Hematopoietic multipotent progenitor cell treated with erythropoietin and hydrocortisone succinate and interleukin-3 and kit ligand, for 17 days (in vitro differentiated cells): ENCODE measurements around the gene CEP89.
"Not testable (repeated sequence)": the region's sequence is repeated elsewhere in the genome, so short reads cannot be mapped to it uniquely, and the experiment has no call there.

Source experiments
- DNase-seq: peaks from one replicate; pipeline ENCODE4 v3.0.0-alpha.2; 2015; ENCODE audit warnings: low spot score

Gene CEP89

DNA sequence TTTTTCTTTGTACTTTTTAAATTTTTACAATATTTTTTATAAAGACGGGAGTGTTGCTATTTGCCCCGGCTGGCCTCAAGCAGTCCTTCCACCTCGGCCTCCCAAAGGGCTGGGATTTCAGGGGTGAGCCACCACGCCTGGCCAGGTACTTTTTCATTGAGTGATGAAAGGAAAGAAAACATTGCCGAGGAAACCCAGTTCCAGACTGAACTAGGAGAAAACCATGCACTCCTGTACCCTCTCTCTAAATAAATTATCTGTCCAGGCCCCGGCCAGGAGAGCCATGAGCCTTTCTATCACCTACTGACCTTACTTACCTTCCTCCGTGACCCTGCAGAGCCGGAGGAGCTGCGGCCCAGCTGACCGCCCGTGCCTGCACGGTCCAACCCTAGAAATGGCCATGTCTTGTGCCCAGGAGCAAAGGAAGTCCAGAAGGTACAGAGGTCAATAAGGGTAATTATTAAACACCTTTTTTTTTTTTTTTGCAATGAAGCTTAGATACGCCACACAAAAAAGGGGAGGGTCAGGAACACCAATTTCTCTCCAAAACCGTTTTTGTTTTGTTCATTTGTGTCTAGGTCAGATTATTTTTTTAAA lies 102.3 kb downstream of the CEP89 start, which contains the start of gene SLC7A9:
SLC7A9 (minus strand) TSS at position 399 of the 597 bp plus-strand sequence. CDS start 1,233 bp downstream, outside the sequence.
- DNase-seq = no peak

DNA sequence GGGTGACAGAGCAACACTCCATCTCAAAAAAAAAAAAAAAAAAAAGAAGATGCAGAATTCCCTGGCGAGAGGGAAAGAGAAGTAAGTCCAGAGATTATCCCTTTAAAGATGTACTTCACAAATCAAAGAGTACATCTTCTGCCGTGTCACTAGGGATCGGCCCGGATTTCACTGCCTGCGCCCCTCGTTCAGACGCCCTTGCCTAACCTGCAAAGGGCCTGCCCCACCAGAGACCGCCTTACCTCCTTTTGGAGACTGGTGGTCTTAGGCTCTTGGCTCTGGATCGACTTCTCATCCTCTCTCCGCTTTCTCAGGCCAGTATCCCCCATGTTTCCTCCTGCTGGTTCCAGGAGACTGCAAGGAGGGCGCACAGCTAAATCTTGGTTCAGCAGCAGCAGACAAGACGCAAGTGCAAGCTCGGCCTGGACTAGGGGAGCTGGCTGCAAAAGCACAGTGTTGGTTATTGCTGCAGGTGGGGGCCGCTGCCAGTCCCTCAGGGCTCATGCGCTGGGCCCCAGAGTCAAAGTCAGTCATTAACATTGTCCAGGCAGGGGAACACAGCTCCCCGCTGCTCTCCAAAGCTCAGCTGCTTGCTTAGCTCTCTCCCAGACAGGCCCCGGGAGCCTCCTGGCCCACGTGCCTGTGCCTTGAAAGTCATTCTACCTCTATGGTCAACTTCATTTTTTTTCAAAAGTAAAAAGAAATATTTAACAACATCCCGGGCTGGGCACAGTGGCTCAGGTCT lies 103.4 kb downstream of the CEP89 start:
- DNase-seq = no peak

DNA sequence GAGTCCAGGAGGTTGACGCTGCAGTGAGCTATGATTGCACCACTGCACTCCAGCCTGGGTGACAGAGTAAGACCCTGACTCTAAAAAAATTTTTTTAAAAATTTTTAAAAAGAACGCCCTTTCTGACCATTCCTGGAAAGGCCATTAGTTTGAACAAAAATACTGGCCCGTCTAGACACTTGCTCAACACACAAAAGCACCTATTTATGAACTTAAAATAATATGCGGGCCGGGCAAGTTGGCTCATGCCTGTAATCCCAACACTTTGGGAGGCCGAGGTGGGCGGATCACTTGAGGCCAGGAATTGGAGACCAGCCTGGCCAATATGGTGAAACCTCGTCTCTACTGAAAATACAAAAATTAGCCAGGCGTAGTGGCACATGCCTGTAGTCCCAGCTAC lies 104.3 kb downstream of the CEP89 start:
- DNase-seq = not testable (repeated sequence)

DNA sequence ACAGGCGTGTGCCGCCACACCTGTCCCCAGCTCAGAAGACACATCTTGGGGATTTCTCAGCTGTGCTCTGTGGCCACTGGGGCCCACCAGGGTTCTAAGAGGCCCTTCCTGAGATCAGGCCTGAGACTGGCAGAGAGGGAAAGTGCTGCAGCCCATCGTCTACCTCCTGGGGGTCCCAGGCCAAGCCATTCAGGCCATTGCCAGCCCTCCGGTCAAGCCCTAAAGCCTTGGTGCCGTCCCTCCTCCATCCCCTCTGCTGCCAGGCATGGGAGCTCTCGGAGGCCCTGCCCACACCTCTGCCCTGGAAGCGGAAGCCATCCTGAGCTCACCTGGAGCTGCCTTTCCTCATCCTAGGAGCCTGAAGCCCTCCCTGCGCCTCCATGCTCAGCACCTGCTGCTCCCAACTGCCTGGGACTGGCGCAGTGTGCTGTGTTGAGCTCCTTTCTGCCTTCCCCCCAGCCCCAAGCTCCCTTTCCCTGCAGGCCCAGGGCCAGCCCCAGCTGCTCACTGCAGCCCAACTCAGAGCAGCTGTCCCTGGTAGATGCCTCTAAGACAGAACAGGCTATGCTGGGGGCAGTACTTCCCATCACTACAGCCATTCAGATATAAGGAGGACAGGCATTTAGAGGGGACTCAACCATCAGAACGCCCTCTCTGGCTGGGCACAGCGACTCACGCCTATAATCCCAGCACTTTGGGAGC lies 105.0 kb downstream of the CEP89 start:
- DNase-seq = no peak

- DNase-seq = no peak
Measured at GRCh38 chr19:32866061-32866460, 105.7 kb downstream of the CEP89 start.

DNA sequence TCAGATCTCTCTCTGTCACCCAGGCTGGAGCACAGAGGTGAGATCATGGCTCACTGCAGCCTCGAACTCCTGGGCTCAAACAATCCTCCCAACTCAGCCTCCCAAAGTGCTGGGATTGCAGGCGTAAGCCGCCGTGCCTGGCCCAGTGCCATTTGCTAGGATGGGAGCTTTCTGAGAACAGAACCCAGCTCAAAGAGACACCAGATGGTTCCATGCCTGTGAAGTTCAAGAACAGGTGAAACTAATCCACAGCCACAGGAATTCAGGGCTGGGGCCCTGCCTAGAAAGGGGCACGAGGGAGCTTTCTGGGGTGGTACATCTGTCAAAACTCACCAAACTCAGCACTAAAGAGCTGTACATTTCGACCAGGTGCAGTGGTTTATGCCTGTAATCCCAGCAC lies 106.4 kb downstream of the CEP89 start:
- DNase-seq = no peak

- DNase-seq = no peak
Measured at GRCh38 chr19:32864318-32865007, 107.3 kb downstream of the CEP89 start.

DNA sequence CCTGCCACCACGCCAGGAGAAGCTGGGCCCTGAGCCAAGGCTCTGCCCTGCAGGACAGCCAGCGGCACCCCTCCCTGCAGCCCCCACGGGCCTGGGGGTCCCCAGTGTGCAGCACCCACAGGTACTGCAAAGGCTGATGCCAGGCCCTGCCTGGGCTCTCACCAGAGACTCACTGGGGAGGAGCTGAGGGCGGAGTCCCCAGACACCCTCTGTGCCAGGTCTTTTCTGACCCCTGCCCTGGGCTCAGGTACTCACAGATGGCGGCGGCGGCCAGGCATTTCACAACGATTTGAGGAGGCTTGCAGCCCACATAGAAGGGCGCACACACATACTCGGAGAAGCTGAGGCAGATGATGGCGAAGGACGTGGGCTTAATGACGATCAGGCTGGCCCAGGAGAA lies 107.9 kb downstream of the CEP89 start:
- no peak for DNase-seq

DNA sequence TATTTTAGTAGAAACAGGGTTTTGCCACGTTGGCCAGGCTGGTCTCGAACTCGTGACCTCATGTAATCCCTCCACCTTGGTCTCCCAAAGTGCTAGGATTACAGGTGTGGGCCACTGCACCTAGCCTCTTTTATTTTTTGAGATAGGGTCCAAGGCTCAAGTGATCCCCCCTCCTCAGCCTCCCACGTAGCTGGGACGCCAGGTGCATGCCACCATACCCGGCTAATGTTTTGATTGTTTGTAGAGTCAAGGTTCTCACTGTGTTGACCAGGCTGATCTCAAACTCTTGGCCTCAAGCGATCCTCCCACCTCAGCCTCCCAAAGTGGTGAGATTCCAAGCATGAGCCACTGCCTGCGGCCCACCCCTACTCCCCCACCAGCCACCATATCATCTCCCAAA lies 108.5 kb downstream of the CEP89 start:
- DNase-seq = no peak

DNA sequence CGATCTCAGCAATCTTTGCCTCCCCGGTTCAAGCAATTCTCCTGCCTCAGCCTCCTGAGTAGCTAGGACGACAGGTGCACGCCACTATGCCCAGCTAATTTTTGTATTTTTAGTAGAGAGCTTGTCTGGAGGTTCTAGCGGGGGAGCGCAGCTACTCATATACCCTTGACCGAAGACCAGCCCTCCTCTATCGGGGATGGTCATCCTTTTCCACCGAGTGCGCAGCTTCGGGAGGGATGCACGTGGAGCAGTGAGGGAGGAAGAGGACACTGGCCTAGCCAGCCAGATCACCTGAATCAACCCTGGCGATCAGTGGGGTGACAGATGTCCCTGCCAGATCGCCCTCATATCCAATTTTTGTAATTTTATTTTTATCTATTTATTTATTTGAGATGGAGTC lies 109.0 kb downstream of the CEP89 start:
- DNase-seq = no peak

DNA sequence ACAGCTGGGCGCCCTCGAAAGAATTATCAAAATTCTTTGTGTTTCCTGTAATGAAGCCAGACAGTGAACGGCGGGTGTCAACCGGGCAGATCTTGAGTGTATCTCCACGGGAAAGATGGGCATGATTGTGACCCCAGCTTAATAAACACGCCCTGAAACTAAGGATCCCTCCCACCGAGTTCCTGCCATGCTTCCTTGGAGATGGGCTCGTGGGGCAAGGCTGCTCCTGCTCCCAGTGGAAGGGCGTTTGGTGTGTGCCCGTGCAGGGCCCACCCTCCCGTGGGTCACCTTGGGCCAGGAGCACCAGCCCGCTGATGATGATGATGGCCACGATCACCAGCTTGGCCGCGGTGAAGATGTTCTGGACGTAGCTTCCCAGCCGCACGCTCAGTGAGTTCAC lies 109.6 kb downstream of the CEP89 start:
- no peak for DNase-seq

- DNase-seq = no peak
Measured at GRCh38 chr19:32861596-32861995, 110.2 kb downstream of the CEP89 start.

- DNase-seq = no peak
Measured at GRCh38 chr19:32859591-32859990, 112.2 kb downstream of the CEP89 start.

DNA sequence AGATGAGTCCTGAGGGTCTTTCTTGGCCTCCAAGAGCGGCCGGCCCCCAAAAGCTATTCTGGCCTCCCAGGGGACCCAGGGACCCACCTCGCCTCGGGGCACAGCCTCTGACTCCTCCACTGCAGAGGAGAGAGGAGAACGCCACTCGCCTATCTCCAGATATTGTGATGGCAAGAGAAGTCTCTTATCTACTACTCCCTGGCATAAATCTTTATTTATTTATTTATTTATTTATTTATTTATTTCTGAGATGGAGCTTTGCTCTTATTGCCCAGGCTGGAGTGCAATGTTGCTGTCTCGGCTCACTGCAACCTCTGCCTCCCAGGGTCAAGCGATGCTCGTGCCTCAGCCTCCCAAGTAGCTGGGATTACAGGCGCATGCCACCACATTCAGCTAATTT lies 113.2 kb downstream of the CEP89 start:
- no peak for DNase-seq

DNA sequence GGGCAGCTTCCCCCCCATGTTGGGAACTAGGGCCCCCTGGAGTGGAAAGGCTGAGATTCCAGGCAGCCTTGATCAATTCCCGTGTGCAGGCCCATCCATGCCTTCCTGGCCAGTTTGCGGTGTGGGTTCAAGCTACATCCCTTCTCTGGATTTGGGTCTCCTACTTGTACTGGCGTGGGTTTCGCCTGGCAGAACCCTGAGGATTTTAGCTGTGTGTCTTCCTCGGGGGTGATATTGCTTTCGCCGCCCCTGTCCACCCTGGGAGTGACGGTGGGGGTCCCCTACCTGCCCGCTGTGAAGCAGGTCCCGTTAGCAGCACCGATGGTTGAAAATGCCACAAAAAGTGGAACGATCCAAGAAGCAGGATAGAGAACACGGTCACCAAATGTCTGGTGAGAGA lies 113.6 kb downstream of the CEP89 start:
- DNase-seq = no peak

DNA sequence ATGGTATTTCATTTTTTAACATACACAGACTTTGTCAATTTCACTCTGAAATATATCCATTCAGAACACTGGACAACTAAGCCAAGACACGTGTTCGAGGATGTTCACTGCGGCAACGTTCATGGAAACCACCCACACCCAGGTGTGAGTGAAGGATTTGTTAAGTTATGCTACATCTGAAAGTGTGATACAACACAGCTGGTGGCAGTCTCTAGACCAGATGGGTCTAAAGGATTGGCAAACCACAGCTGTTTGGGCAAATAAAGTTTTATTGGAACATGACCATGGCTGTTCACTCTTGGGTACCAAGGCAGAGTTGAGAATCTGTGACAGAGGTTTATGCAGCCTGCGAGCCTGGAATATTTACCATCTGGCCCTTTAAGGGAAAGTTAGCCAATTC lies 114.2 kb downstream of the CEP89 start:
- no peak for DNase-seq

- not testable (repeated sequence) for DNase-seq
Measured at GRCh38 chr19:32856818-32857217, 114.9 kb downstream of the CEP89 start.

DNA sequence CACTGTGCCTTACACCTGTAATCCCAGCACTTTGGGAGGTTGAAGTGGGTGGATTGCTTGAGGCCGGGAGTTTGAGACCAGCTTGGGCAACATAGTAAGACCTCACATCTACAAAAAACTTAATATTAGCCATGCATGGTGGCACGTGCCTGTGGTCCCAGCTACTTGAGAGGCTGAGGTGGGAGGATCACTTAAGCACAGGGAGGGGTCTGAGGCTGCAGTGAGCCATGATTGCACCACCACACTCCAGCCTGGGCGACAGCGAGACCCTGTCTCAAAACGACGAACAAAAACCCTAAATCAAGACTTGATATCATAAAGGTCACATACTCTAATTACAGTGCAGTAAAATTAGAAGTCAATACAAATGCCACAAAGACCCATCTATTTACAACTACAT lies 119.5 kb downstream of the CEP89 start:
- no peak for DNase-seq

DNA sequence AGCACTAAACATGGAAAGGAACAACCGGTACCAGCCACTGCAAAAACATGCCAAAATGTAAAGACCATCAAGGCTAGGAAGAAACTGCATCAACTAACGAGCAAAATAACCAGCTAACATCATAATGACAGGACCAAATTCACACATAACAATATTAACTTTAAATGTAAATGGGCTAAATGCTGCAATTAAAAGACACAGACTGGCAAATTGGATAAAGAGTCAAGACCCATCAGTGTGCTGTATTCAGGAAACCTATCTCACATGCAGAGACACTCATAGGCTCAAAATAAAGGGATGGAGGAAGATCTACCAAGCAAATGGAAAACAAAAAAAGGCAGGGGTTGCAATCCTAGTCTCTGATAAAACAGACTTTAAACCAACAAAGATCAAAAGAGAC lies 123.7 kb downstream of the CEP89 start:
- DNase-seq = not testable (repeated sequence)

DNA sequence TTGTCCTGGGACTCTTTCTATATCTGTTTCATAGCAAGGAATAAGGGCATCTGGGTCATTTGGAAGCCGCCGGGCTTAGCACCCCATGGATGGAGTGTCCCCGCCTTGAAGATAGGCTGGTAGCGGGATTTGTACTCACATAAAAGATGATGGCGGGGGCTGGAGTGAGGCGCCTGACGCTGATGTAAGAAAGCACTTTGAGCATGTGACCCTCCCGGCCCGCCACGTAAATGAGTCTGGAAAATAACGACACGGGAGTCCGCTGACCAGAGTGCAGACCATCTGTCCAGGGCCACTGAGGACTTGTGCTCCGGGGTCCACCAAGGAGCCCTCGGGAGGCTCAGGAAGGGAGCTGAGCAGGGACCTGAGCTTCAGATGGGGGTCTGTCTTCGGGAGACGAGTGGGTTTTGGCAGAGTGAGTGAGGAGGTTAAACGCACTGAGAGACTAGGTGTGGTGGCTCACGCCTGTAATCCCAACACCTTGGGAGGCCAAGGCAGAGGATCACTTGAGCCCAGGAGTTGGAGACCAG lies 128.0 kb downstream of the CEP89 start:
- no peak for DNase-seq

- DNase-seq = no peak
Measured at GRCh38 chr19:32842061-32842460, 129.7 kb downstream of the CEP89 start.

DNA sequence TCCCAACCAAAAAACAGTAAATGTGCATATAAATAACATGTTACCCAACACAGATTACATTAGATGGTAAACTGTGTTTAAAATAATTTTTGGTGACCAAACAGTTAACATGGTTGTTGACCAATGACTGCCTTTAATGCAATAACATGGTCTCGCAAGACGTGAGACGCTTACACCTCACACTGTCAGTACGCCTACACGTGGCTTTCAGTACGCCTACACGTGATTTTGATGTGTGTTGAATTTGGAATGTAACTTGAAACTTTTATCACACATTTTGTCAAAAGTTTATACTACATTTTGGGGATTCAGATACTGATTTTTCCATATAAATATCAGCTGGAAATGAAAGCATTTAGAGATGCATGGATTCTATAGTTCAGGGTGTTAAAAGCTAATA lies 134.2 kb downstream of the CEP89 start:
- DNase-seq = no peak
